Neural crest cell (in vitro differentiated cells): ENCODE measurements around the gene UBASH3B. TPM values are rescaled to one million over a fixed set of nuclear protein-coding genes. Genes with fewer than 3 reads are reported as not detected.

ENCODE experiments used
- DNase-seq: peaks from one replicate; pipeline ENCODE4 v3.0.0; 2021; ENCODE audit warnings: low read depth, mixed read lengths, low spot score
- H3K27ac Mint-ChIP-seq: one replicate; pipeline ENCODE4 v1.8.0; 2021; ENCODE audit warnings: mild to moderate bottlenecking, mixed read lengths; ENCODE audit not compliant: unreplicated experiment
- H3K27me3 Mint-ChIP-seq: 2 replicates; pipeline ENCODE4 v1.8.0; 2021; ENCODE audit warnings: low read depth, mild to moderate bottlenecking, mixed read lengths
- H3K36me3 Mint-ChIP-seq: 2 replicates; pipeline ENCODE4 v1.8.0; 2021; ENCODE audit warnings: low read depth, mild to moderate bottlenecking, mixed read lengths
- H3K4me1 Mint-ChIP-seq: 2 replicates; pipeline ENCODE4 v1.8.0; 2021; ENCODE audit warnings: mixed read lengths
- H3K4me3 Mint-ChIP-seq: one replicate; pipeline ENCODE4 v1.8.0; 2021; ENCODE audit warnings: mild to moderate bottlenecking, mixed read lengths
- H3K9me3 Mint-ChIP-seq: 2 replicates; pipeline ENCODE4 v1.8.0; 2021; ENCODE audit warnings: mixed read lengths
- total RNA-seq: library from RNA; stranded (reverse); gene quantifications from 2 replicates; pipeline ENCODE4 v1.2.1, GENCODE V29; 2021
- TF ChIP-seq, protein P1 (sequence below): fragments of 200-600 bp; sonication (generic); conservative IDR thresholded peaks from 2 replicates; pipeline ENCODE4 v1.5.0; 2021; ENCODE audit warnings: antibody characterized with exemption, mild to moderate bottlenecking

UBASH3B gene
- total RNA-seq, 1 donor from 2014 or later = 6.8 TPM

DNA sequence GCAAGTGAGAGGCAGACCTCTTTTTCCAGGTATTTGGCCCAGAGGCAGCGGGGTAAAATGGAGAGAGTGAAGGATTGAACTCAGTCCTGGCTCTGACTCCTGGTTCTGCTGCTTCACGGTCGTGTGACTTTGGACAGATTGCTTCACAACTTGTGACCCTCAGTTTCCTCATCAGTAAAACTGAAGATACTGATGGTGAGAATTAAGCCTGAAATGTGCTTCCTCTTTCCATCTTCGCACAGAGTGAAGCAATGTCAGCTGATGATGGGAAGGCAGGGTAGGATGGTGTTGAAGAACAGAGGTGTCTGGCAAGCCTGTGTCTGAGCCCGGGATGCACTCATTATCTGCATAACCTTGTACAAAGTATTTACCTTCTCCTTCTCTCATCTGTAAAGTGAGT, 59.0 kb downstream of the UBASH3B start:
- H3K4me1 Mint-ChIP-seq = no peaks in the 10 kb centered on the region
- no peaks in the 10 kb centered on the region for H3K27me3 Mint-ChIP-seq
- H3K36me3 Mint-ChIP-seq = no peaks in the 10 kb centered on the region
- no peak for DNase-seq
- no peak overlapping the region for H3K27ac Mint-ChIP-seq
- H3K4me3 Mint-ChIP-seq = no peak overlapping the region
- TF ChIP-seq, protein P1, sequence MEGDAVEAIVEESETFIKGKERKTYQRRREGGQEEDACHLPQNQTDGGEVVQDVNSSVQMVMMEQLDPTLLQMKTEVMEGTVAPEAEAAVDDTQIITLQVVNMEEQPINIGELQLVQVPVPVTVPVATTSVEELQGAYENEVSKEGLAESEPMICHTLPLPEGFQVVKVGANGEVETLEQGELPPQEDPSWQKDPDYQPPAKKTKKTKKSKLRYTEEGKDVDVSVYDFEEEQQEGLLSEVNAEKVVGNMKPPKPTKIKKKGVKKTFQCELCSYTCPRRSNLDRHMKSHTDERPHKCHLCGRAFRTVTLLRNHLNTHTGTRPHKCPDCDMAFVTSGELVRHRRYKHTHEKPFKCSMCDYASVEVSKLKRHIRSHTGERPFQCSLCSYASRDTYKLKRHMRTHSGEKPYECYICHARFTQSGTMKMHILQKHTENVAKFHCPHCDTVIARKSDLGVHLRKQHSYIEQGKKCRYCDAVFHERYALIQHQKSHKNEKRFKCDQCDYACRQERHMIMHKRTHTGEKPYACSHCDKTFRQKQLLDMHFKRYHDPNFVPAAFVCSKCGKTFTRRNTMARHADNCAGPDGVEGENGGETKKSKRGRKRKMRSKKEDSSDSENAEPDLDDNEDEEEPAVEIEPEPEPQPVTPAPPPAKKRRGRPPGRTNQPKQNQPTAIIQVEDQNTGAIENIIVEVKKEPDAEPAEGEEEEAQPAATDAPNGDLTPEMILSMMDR = no peak
- no peaks in the 10 kb centered on the region for H3K9me3 Mint-ChIP-seq

DNA sequence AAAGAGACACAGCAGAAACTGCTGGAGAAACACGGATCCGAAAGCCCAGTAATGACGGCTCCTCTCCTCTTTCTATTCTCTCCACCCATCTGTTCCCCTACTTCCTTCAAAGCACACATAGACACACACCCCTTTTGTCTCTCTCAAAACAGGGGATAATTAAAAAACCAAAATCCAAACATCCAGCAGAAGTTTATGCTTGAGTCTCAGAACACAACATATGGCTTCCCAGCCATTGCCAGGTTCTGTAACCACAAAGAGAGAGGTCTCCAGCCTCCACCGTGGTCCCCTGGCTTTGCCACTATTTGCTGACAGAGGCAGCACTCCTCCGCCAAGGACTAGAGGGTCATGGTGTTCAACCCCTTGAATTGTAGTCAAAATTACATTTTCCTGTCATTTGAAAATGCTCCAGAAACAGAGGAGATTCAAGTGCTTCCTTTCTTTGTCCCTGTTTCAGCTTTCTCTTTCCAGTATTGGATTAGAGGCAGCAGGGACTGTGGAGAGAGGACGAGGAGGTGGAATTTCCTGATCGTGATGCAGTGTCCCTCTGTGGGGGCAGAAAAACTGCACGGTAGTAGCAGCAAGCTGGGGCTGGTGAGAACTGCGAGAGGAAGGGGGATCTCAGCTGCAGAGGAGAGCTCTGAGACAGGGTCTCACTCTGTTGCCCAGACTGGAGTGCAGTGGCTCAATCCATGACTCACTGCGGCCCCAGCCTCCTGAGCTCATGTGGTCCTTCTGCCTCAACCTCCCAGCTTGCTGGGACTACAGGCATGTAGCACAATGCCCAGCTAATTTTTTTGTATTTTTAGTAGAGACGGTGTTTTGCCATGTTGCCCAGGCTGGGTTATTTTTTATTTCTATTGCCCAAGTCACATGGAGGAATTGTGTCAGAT, 60.3 kb downstream of the UBASH3B start:
- DNase-seq = no peak
- Mint-ChIP-seq H3K27me3 (no peaks in the 10 kb centered on the region), H3K27ac (no peak overlapping the region), H3K4me1 (peaks cover 6% of the 10 kb centered on the region), H3K4me3 (no peak overlapping the region), H3K9me3 (peaks cover 4% of the 10 kb centered on the region), H3K36me3 (no peaks in the 10 kb centered on the region)
- TF ChIP-seq, protein P1 = no peak

DNA sequence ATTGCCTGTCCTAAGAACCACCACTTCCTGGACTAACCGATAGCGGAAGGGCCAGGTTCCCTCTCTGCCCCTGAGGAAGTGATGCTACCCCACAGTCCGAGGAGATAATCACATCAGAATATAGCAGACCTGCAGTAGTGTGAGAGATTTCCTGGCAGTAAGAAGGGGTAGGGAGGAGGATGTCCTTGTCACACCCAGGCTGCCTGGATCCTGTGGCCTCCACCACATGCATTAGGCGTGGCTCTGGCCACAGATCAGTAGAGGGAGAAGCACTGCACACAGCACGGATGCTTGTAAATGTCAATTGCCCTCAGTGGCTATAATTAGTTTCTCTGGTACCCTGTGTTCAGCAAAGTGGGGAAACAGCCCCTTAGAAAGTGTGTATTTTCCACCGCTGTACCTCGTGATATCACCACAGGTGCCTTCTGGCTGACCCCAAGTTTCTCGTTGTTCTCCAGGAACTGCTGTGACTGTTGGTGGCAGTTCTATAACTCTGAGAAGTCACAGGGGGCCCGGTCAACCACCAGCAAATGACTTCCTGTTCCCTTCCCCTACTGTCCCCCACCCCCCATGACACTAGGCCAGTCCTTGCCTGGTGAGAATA, 61.8 kb downstream of the UBASH3B start:
- peaks cover 19% of the 10 kb centered on the region for H3K4me1 Mint-ChIP-seq
- H3K36me3 Mint-ChIP-seq = no peaks in the 10 kb centered on the region
- no peak overlapping the region for H3K4me3 Mint-ChIP-seq

DNA sequence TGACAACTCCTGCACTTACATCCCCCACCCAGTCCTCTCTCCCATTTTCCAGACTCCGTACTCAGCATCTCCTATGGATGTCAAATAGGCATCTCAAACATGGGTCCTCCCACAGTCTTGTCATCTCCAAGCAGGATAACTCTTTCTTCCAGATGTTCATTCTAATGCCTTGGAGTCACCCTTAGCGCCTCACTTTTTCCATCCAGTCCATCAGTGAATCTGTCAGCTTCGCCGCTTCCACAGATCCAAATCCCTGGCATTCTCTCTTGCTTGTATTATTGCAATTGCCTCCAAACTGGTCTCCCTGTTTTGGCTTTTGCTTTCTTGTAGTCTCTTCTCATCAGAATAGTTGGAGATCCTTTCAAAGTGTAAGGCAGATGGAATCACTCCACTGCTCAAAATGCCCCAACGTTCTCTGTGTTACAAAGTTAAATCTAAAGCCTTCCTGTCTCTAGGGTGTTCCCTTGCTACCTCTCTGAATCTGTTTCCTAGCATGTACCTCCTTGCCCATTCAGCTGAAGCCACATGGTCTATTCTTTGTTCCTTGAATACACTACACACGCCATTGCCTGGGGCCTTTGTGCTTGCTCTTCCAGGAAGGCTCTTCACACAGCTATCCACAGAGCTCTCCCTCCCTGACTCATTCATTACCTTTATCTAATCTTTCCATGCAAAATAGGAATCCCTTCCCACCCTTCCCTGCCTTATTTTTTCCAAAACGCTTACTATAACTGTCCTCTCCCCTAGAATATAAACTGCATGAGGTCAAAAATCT, 64.8 kb downstream of the UBASH3B start:
- TF ChIP-seq, protein P1 = no peak

More for the DNA sequence above, 61.8 kb downstream of the UBASH3B start:
- Mint-ChIP-seq H3K9me3 (peaks cover 4% of the 10 kb centered on the region), H3K27me3 (no peaks in the 10 kb centered on the region), H3K27ac (no peak overlapping the region)
- TF ChIP-seq, protein P1 = no peak
- DNase-seq = no peak

DNA sequence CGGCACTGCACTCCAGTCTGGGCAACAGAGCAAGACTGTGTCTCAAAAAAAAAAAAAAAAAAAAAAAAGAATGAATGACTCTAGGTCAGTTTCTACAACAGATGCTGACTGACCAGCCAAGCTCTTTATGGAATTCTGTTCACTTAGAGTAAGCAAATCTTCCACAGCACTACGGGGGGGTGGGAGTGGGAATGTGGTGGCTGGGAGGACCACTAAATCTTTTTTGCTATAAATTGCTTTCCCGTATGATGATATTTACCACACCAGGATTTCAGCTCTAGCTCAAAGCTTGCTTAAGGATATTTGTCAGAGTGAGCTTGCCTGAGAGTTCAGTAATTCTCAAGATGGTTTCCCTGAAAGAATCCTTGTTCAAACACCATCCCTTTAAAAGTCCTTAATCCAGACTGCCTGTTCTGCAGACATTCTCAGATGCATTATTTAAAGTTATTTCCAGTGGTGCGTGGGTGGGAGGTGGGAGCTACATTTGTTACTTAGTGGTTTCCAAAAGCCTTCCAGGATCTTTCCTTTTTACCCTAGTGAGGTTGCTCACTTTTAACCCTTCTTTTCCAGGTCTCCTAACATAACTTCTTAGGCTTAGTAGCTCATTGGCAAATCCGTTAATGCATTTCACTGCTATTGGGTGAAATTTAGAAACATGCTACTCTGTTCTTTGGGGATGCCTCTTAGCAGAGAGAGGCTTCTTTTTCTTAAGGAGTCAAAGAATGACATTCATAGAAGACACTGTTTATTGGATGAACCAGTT, 65.9 kb downstream of the UBASH3B start:
- Mint-ChIP-seq H3K4me3 (no peak overlapping the region), H3K36me3 (no peaks in the 10 kb centered on the region), H3K27me3 (no peaks in the 10 kb centered on the region), H3K27ac (no peak overlapping the region), H3K9me3 (peaks cover 4% of the 10 kb centered on the region), H3K4me1 (peaks cover 33% of the 10 kb centered on the region)
- no peak for DNase-seq
- TF ChIP-seq, protein P1 = no peak

More for the DNA sequence above, 64.8 kb downstream of the UBASH3B start:
- Mint-ChIP-seq H3K27me3 (no peaks in the 10 kb centered on the region), H3K9me3 (peaks cover 4% of the 10 kb centered on the region), H3K4me3 (no peak overlapping the region), H3K36me3 (no peaks in the 10 kb centered on the region), H3K27ac (peak overlapping the region; percentile 89), H3K4me1 (peaks cover 33% of the 10 kb centered on the region)
- no peak for DNase-seq
